Measurements from ENCODE around the gene PPP1R12C.
"Not testable (repeated sequence)": the region's sequence is repeated elsewhere in the genome, so short reads cannot be mapped to it uniquely, and the experiment has no call there.

The PPP1R12C gene

DNA sequence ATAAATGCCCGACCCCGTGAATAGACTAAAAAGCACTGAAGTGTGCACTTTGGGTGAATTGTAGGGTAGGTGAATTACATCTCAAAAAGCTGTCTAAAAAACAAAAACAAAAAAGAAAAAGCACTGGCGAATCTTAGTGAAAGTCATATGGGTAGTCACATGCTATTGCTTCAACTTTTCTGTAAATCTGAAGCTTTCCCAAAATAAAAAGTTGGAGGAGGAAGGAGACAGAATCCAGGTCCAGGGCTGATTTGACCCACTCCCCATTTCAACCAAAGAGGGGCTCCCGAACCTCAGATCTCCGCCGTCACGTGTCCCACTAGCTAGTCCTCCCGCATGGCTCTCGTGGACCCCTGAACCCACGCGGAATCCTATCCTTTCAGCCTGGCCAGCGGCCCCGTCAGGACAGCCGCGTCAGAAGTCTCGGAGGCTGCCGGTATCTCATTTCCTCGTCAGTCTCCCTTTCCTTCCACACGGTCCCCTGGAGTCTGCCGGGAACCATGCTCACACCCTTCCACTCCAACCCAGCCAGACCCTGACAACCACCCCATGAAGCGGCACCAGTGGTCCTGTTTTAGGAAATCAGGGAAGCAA is 6.1 kb downstream of the PPP1R12C start:
- DNase-seq (ENCODE audit: low read depth) = no peak

DNA sequence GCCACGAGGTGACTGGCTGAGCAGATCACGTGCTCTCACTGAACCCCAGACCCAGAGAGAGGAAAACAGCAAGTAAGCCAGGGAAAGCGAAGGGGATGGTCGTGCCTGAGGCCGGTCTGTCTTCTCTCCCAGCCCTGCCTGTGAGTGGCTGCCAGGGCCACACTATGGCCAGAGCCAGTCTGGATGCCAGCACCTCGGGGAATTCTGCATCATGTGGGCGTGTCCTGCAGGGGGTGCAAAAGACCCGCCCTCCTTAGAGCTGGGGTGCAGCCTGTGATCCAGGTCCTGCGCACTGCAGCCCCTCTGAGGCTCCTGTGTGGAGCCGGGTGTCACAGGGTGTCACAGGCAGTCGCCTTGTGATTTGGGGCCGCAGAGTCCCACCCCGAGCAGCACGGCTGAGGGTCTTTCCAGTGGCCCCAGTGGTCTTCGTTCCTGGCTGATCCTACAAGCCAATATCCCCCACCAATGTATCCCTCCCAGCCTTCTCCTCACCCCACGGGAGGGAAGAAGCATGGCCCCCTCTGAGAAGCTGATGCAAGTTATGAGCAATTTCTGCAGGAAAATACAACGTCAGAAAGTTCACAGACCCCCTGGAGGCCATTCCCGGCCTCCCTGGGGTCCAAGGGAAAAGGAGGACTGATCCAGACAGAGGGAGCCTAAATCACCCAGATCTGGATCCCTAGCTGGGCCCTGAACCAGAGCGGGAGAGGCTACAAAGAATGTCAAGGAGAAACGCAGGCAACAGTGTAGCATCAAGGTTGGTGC is 7.7 kb downstream of the PPP1R12C start:
- no peak for DNase-seq (ENCODE audit: low read depth)

DNA sequence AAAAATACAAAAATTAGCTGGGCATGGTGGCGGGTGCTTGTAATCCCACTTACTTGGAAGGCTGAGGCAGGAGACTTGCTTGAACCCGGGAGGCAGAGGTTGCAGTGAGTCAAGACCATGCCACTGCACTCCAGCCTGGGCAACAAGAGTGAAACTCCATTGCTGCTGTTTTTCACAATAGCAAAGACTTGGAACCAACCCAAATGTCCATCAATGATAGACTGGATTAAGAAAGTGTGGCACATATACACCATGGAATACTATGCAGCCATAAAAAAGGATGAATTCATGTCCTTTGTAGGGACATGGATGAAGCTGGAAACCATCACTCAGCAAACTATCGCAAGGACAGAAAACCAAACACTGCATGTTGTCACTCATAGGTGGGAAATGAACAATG is 10.2 kb downstream of the PPP1R12C start:
- DNase-seq (ENCODE audit: low read depth) = not testable (repeated sequence)

DNA sequence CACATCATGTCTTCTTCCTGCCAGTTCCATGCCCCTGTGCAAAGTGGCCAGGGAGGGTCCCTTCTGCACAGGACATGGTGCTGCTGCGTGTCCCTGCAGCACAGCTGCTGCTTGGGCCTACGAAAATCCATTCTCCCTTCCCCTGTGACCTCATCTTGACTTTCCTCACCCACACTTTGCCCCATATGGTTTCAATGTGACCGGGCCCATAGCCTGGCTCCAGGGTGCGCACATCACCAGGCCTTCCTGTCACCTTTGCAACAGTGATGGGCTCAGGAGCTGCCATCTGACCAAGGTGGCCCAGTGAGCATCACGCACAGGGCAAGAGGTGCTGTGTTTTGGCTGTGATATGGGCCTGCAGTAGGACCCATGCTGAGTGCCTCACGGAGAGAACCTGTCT is 10.8 kb downstream of the PPP1R12C start:
- no peak for DNase-seq (ENCODE audit: low read depth)

DNA sequence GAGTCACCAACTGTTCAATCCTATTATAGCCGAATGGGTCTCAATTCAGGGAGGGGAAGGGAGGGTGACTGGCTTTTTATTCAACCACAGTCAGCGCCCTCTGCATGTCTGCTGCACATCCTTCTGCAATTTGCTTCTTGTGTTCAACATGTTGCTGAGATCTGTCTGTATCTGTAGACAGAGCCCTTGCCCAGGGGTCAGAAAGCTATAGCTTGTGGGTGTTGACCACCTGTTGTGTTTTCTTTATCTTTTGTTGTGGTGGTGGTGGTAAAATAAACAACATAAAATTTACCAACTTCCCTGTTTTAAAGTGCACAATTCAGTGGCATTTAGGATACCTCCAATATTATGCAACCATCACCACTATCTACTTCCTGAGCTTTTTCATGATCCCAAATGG is 12.2 kb downstream of the PPP1R12C start:
- DNase-seq (ENCODE audit: low read depth) = no peak

DNA sequence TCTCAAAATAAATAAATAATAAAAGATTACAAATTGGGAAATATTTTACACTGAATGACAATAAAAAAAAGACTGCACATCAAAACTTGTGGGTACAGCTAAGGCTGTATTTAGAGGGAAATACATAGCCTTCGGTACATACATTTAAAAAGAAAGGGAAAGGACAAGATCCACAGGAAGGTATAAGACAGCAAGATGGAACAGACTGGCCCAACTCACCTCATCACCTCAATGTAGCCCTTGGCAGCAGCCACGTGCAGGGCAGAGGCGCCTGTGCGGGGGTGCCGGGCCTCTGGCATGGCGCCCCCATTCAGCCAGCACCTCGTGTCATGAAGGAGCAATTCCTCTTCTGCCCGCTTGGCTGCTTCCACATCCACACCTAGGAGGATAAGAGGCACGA is 14.2 kb downstream of the PPP1R12C start:
- DNase-seq (ENCODE audit: low read depth) = no peak

- DNase-seq (ENCODE audit: low read depth) = no peak
Observed at GRCh38 chr19:55101261-55101660, 16.2 kb downstream of the PPP1R12C start.

DNA sequence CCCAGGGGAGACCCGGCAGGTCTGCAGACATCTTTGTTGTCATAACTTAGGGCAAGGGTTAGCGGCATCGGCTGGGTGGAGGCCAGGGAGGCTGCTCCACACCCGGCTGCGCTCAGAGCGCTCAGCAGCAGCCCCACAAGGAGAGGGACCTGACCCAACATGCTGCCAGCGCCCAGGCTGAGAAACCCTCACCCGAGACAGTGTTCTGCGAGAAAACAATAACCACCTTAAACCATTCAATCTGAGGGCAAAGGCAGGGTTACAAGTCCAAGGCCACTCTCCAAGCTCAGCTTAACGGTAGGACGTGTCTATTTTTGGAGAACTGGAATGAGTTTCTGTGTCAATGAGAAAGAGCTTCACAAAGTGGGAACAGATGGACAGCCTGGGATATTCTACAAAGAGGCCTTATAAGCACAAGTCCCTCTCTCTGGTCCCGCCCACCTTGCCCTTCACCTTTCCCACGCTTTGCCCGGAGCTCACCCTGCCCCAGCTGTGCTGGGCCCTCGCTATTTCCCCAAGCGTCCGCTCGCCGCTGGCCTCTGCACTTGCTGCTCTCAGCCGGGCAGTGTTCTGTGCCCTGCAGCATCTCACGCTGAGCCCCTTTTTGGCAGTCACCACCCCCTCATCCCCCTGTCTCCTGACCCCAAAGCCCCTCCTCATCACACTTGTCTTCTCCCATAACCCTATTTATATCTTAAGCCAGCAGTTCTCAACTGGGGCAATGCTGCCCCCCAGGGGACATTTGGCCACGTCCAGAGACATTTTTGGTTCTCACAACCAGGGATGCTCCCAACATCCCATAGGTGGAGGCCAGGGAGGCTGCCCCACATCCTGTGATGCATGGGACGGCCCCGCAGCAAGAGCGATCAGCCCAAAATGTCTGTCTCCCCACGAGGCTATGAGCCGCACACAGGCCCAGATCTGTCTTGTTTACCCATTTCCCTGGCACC is 17.6 kb downstream of the PPP1R12C start:
- DNase-seq (ENCODE audit: low read depth) = no peak

DNA sequence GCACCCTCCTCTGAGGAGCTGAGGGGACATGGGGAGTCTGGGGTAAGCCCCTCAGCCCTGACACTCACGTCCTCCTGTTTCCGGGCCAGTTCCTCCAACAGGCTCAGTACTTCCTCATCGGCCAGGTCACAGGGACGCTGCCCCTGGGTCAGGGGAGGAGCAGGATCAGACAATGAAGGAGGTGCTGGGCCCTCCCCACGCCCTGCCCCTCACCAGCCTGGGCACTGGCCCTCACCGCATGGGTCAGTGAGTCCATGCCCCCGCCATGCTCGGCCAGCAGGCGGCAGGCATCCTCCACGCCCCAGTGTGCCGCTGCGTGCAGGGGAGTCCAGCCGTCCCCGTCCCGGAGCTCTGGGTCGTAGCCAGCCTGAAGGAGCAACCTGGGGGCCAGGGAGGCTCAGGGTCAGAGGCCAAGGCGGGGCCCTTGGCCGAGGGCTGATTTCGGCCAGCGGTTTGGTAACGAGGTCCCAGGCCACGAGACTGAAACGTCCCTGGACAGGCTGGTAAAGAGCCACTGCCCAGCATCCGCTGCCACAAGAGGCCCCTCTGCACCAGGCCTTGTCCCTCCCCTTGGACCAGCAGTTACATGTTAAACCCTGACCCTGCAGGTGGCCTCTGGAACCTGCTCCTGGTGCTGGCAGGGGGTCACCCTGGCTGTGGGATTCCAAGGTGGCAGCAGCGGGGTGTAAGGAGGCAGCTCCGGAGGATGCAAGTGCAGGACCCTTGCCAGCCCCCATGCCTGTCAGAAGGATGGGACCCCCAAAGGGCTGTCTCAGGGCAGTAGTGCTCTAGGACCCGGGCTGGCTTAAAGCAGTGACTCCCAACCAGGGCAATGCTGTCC is 18.5 kb downstream of the PPP1R12C start:
- DNase-seq (ENCODE audit: low read depth) = no peak

- DNase-seq (ENCODE audit: low read depth) = no peak
Observed at GRCh38 chr19:55097864-55098715, 19.3 kb downstream of the PPP1R12C start.

GRCh38 chr19:55096061-55096701 is 21.3 kb downstream of the PPP1R12C start:
- no peak for DNase-seq (ENCODE audit: low read depth)

DNA sequence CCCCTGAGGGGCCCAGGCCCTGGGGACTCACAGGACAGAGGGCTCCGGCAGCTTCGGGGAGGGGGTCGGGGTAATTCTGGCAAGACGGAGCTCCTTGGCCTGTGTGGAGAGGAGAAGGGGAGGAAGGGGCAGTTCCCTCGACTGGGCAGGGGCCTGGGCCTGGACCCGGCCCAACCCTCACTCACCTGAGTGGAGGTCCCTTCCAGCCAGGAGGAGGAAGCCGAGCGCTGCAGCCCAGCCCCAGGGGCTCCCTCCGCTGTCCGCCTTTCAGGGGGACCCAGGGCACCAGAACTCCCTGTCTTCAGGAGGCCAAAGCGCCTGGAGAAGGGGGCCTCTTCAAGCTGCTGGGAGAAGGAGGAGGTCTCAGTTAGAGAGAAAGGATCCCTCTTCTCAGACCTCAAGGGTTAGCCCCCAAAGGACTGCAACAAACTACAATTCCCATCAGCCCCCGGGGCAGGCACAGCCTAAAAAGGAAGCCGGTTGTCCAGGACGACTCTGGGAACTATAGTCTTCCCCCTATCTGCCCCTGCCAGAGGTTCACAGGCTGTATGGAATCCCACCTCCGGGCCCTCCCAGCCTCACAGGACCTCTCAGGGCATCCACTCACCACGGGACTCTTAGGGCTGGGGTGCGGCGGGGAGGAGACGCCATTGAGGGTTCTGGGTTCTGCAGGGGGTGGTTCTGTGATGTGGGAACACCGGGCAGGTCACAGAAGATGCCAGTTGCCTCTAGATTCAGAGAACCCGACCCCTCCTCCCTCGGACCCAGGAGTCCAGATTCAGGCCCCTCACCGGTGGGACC is 22.0 kb downstream of the PPP1R12C start:
- no peak for DNase-seq (ENCODE audit: low read depth)

GRCh38 chr19:55094456-55095259 is 22.8 kb downstream of the PPP1R12C start:
- no peak for DNase-seq (ENCODE audit: low read depth)

GRCh38 chr19:55092423-55093318 is 24.8 kb downstream of the PPP1R12C start:
- DNase-seq (ENCODE audit: low read depth) = no peak

- no peak for DNase-seq (ENCODE audit: low read depth)
Observed at GRCh38 chr19:55091955-55092354, 25.5 kb downstream of the PPP1R12C start.

DNA sequence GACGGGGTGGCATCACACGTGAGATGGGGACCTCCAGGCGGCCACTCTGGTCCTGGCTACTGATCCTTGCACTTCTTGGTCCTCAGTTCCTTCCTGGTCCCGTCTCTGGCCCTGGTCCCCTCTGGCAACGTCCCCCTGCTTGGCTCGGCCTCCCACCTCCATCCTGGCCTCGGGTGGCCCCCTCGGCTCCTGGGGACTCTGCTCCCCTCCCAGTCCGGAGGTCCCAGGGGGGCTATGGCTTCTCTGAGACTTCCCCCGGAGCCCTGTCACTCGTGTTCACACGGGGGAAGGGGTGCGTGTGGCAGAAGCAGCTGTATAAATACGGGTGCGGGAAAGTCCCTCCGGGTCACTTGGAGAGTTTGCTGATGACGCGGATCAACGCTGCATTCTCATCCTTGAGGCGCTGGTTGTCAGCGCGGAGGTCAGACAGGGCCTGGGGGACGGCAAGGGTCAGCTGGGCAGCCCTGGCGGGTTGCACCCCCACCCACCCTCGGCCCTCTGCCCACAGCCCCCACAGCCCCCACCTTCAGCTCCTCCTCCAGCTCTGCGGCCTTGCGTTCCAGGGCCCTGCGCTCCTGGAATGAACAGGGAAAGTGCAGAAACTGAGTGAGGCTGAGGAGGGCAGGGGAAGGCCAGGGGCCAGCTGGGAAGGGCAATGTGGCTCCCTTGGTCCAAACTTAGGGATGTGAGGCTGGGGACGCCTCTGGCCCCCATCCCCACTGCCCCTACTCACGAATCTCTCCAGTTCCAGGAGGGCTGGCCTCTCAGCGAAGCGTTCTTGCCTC is 26.1 kb downstream of the PPP1R12C start:
- DNase-seq (ENCODE audit: low read depth) = no peak

DNA sequence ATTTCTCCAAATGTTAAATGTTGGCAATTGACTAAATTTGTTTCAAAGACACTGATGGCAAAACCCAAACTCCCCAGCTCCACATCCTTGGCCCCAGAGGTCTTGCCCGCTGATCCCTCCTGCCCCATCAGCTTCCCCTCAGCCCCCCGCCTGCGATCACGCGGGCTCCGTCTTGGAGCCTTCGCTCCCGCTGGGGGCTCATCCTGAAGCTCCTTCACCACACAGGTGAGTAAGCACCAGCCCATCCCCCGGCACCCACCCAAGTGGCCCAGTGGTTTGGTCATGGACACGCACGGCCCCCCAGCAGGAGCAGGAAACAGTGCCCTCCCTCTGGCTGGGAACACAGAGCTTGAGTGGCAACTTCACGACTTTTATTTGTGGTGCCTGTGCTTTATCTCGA is 26.9 kb downstream of the PPP1R12C start:
- DNase-seq (ENCODE audit: low read depth) = no peak

All from HS-5 (cell line).